Measurements from ENCODE around the gene RNPEPL1.

- no peak for TF ChIP-seq POLR2A (IDR thresholded peaks at IDR 0.05)
- TF ChIP-seq CTCF (IDR thresholded peaks at IDR 0.05): no peak
These were observed 34.2 kb downstream of the RNPEPL1 start for GRCh38 chr2:240602266-240603050.

Measured in testis (tissue), 2 donors.